Karpas-422 (cell line): ENCODE results near the gene PTCD1. TPM values are rescaled to one million over a fixed set of nuclear protein-coding genes. Genes with fewer than 3 reads are reported as not detected.

Experiments used
- DNase-seq: peaks from one replicate; pipeline ENCODE4 v3.0.0-alpha.2; 2015
- H2AFZ ChIP-seq: fragments of 200-600 bp; sonication (generic); 2 replicates; pipeline ENCODE4 v1.6.1; 2014; ENCODE audit warnings: antibody characterized with exemption, low read length, mixed read lengths
- H3K27ac ChIP-seq: fragments of 200-600 bp; sonication (generic); 2 replicates; pipeline ENCODE4 v1.5.1; 2014; ENCODE audit warnings: mild to moderate bottlenecking, low read length, moderate library complexity
- H3K27me3 ChIP-seq: fragments of 200-600 bp; sonication (generic); 2 replicates; pipeline ENCODE4 v1.6.1; 2014; ENCODE audit warnings: low read length, mixed read lengths
- H3K36me3 ChIP-seq: fragments of 200-600 bp; sonication (generic); 2 replicates; pipeline ENCODE4 v1.6.1; 2014; ENCODE audit warnings: low read length, mixed read lengths; ENCODE audit not compliant: insufficient read depth
- H3K4me1 ChIP-seq: fragments of 200-600 bp; sonication (generic); 2 replicates; pipeline ENCODE4 v1.6.1; 2014; ENCODE audit warnings: mild to moderate bottlenecking, low read length, mixed read lengths
- H3K4me2 ChIP-seq: fragments of 200-600 bp; sonication (generic); 2 replicates; pipeline ENCODE4 v1.6.1; 2014; ENCODE audit warnings: low read length, low read depth, mild to moderate bottlenecking; ENCODE audit not compliant: poor library complexity, severe bottlenecking
- H3K4me3 ChIP-seq: fragments of 200-600 bp; sonication (generic); 2 replicates; pipeline ENCODE4 v1.5.1; 2014; ENCODE audit warnings: mild to moderate bottlenecking, antibody characterized with exemption, low read length, mixed read lengths
- H3K79me2 ChIP-seq: fragments of 200-600 bp; sonication (generic); 2 replicates; pipeline ENCODE4 v1.6.1; 2014; ENCODE audit warnings: mild to moderate bottlenecking, low read length, mixed read lengths
- H3K9ac ChIP-seq: fragments of 200-600 bp; sonication (generic); 2 replicates; pipeline ENCODE4 v1.6.0; 2014; ENCODE audit warnings: low read length
- H3K9me2 ChIP-seq: fragments of 200-600 bp; sonication (generic), shearing (Covaris generic); replicated peaks from 2 replicates; pipeline ENCODE4 v1.6.0; 2014; ENCODE audit warnings: mild to moderate bottlenecking, low read length, moderate library complexity; ENCODE audit not compliant: insufficient read depth
- H3K9me3 ChIP-seq: fragments of 300-700, 200-600 bp; sonication (generic); 2 replicates; pipeline ENCODE4 v1.6.1; 2014; ENCODE audit warnings: low read length, mixed read lengths
- H4K20me1 ChIP-seq: fragments of 200-600 bp; sonication (generic); 2 replicates; pipeline ENCODE4 v1.6.1; 2014; ENCODE audit warnings: mild to moderate bottlenecking, antibody characterized with exemption, low read length, low read depth; ENCODE audit not compliant: insufficient read depth
- total RNA-seq: library from RNA; depleted of rRNA; stranded (reverse); fragments of >200 nt; shearing (Covaris generic); gene quantifications from 2 replicates; pipeline ENCODE4 v1.2.3, GENCODE V29; 2014; ENCODE audit warnings: low replicate concordance

PTCD1 gene
- total RNA-seq, 1 experiment from 2014 or later = 2.5 TPM

- Histone ChIP-seq H3K4me2 (no peak overlapping the region), H3K27me3 (no peaks in the 10 kb centered on the region), H3K79me2 (peaks cover 47% of the 10 kb centered on the region), H3K27ac (no peak overlapping the region), H3K4me1 (peaks cover 17% of the 10 kb centered on the region), H3K36me3 (peaks cover 15% of the 10 kb centered on the region), H3K4me3 (no peak overlapping the region), H4K20me1 (peaks cover 26% of the 10 kb centered on the region; the same call in 1 of the 2 replicates), H3K9ac (no peak overlapping the region), H2AFZ (no peak overlapping the region), H3K9me2 (no peaks in the 10 kb centered on the region), H3K9me3 (no peaks in the 10 kb centered on the region)
- DNase-seq = no peak
Measured at GRCh38 chr7:99402854-99403253, 35.7 kb downstream of the PTCD1 start.

DNA sequence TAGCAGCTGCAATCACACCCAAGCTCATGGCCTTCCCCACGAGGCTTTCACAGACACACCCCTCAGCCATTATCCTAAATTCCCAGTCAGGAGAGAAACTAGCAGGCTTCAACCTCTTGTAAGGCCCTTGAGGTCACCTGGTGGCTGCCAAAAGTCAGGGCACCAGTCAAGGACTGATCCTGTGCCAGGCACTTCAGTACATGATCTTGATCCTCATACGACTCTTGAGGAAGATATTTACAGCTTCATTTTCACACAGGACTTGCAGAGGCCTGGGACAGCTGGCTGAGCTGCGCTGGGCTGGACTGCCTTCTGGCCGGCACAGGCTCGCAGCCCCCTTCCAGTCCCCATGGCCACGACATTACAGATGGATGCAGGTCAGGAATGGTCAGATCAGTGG lies 39.0 kb downstream of the PTCD1 start:
- no peaks in the 10 kb centered on the region for H3K9me3 ChIP-seq
- H4K20me1 ChIP-seq = peaks cover 22% of the 10 kb centered on the region; the same call in 1 of the 2 replicates
- H3K27me3 ChIP-seq = no peaks in the 10 kb centered on the region
- H3K9ac ChIP-seq = no peak overlapping the region
- no peak for DNase-seq
- no peak overlapping the region for H3K4me2 ChIP-seq
- H3K9me2 ChIP-seq = no peaks in the 10 kb centered on the region
- H3K79me2 ChIP-seq = peaks cover 14% of the 10 kb centered on the region
- H3K27ac ChIP-seq = no peak overlapping the region
- H3K4me1 ChIP-seq = no peaks in the 10 kb centered on the region
- peaks cover 27% of the 10 kb centered on the region for H3K36me3 ChIP-seq
- no peak overlapping the region for H2AFZ ChIP-seq
- H3K4me3 ChIP-seq = no peak overlapping the region

DNA sequence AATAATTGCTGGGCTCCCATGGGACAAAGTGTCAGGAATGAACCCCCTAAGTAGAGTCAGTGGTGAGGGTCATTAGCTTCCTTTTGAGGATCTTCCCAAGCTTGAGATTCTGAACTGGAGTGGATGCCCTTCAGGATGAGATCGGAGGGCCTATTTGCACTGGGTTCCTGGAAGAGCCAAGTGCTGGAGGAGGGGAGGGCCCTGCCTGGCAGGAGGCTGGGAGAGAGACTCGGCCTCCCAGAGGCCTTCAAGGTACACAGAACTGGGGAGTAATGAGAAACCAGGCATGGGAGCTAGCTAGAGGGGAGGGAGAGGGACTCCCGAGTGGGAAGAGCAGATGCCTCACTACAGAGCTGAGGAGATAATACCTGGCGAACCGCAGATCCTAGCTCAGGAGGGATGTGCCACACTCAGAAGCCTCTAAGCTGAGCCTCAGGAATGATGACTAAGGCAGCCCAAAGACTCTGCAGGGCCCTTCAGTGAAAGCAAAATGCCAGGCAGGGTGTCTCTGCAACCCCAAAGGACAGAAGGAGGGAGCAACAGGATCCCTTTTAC lies 39.6 kb downstream of the PTCD1 start:
- Histone ChIP-seq H2AFZ (no peak overlapping the region), H3K4me1 (no peaks in the 10 kb centered on the region), H3K27ac (no peak overlapping the region), H4K20me1 (peaks cover 22% of the 10 kb centered on the region; the same call in 1 of the 2 replicates), H3K9me3 (no peaks in the 10 kb centered on the region), H3K9ac (no peak overlapping the region), H3K27me3 (no peaks in the 10 kb centered on the region), H3K36me3 (peaks cover 27% of the 10 kb centered on the region), H3K79me2 (peaks cover 9% of the 10 kb centered on the region; the same call in 1 of the 2 replicates), H3K4me3 (no peak overlapping the region), H3K9me2 (no peaks in the 10 kb centered on the region), H3K4me2 (no peak overlapping the region)
- no peak for DNase-seq

GRCh38 chr7:99397297-99397983 lies 41.2 kb downstream of the PTCD1 start:
- no peak overlapping the region for H3K9ac ChIP-seq
- peaks cover 30% of the 10 kb centered on the region for H4K20me1 ChIP-seq
- DNase-seq = no peak

GRCh38 chr7:99396418-99397296 lies 41.9 kb downstream of the PTCD1 start:
- H3K4me1 ChIP-seq = no peaks in the 10 kb centered on the region; the same call in 1 of the 2 replicates
- no peak for DNase-seq
- H3K4me2 ChIP-seq = no peak overlapping the region
- H3K27ac ChIP-seq = no peak overlapping the region
- no peaks in the 10 kb centered on the region for H3K27me3 ChIP-seq
- H3K4me3 ChIP-seq = no peak overlapping the region
- no peak overlapping the region for H3K9ac ChIP-seq
- no peaks in the 10 kb centered on the region; the same call in 1 of the 2 replicates for H3K79me2 ChIP-seq
- no peaks in the 10 kb centered on the region for H3K9me3 ChIP-seq
- peaks cover 30% of the 10 kb centered on the region for H4K20me1 ChIP-seq
- H3K9me2 ChIP-seq = no peaks in the 10 kb centered on the region
- H3K36me3 ChIP-seq = peaks cover 26% of the 10 kb centered on the region
- H2AFZ ChIP-seq = no peak overlapping the region

More at GRCh38 chr7:99397297-99397983, 41.2 kb downstream of the PTCD1 start:
- Histone ChIP-seq H3K4me1 (no peaks in the 10 kb centered on the region; the same call in 1 of the 2 replicates), H3K9me3 (no peaks in the 10 kb centered on the region), H3K36me3 (peaks cover 22% of the 10 kb centered on the region), H3K79me2 (no peaks in the 10 kb centered on the region; the same call in 1 of the 2 replicates), H3K27me3 (no peaks in the 10 kb centered on the region), H3K4me2 (no peak overlapping the region), H3K9me2 (no peaks in the 10 kb centered on the region), H3K27ac (no peak overlapping the region), H2AFZ (no peak overlapping the region), H3K4me3 (no peak overlapping the region)

DNA sequence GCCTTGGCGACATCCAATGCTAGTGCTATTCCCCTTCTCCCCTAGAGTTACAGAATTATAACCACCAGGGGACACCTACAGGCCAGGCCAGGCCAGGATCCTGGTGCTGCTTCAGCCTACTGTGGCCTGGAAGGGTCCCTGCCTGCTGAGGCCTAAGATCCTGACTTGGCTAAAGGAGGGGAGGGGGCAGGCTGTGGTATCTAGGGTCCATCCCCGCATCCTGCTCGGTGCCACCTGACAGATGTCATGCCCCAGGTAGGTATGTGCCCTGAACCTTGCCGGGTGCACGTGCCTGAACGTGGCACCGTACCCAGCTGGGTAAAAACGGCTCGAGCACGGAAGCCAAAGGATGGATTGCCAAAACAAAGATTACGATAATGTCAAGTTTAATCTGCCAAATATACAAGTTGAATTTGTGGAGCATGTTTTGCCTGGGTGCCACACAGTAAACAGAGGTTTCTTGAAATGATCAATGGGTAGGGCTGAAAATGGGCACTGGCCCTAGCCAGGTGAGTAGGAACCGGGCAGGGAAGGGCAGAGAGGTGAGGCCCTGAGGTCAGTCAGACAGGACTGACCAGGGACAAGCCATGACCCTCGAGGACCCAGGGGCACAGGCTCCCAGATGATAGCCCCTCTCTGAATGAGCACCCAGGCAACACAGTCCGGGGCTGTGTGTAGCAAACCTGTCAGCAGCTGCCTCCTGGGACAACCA lies 42.8 kb downstream of the PTCD1 start:
- H3K4me3 ChIP-seq = no peak overlapping the region
- H3K4me1 ChIP-seq = no peaks in the 10 kb centered on the region; the same call in 1 of the 2 replicates
- no peak overlapping the region for H3K4me2 ChIP-seq
- H3K27me3 ChIP-seq = no peaks in the 10 kb centered on the region
- peaks cover 30% of the 10 kb centered on the region for H3K36me3 ChIP-seq
- H3K9ac ChIP-seq = no peak overlapping the region
- H3K9me3 ChIP-seq = no peaks in the 10 kb centered on the region
- no peaks in the 10 kb centered on the region; the same call in 1 of the 2 replicates for H3K79me2 ChIP-seq
- H2AFZ ChIP-seq = no peak overlapping the region
- no peak for DNase-seq
- H4K20me1 ChIP-seq = peaks cover 30% of the 10 kb centered on the region
- H3K9me2 ChIP-seq = no peaks in the 10 kb centered on the region
- no peak overlapping the region for H3K27ac ChIP-seq

DNA sequence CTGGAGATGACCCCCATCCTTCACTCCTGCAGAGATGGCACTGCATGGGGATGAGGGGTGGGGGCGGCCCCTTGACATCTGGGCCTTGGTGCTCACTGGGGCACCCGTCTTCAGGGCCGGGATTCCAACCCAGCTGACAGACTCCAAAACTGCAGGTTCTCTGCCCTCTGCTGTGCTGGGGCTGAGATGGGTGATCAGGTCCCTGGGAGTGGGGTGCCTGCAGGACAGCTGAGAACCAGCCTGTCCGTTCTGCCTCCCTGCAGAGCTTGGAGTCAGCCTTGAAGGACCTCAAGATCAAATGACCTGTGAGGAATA lies 44.5 kb downstream of the PTCD1 start:
- Histone ChIP-seq H4K20me1 (peaks cover 26% of the 10 kb centered on the region), H3K79me2 (no peaks in the 10 kb centered on the region; the same call in 1 of the 2 replicates), H3K27ac (no peak overlapping the region), H3K9ac (no peak overlapping the region), H3K36me3 (peaks cover 30% of the 10 kb centered on the region), H3K4me3 (no peak overlapping the region), H3K27me3 (no peaks in the 10 kb centered on the region), H3K9me2 (no peaks in the 10 kb centered on the region), H2AFZ (no peak overlapping the region), H3K4me1 (no peaks in the 10 kb centered on the region; the same call in 1 of the 2 replicates), H3K4me2 (no peak overlapping the region), H3K9me3 (no peaks in the 10 kb centered on the region)
- no peak for DNase-seq
